HG03135 (cell line): ENCODE data around the gene USH1C.

Experiments used
- ATAC-seq: cut with Tn5 transposase; IDR thresholded peaks from one replicate; pipeline ENCODE4 v1.9.1; 2021; ENCODE audit warnings: mild to moderate bottlenecking, moderate library complexity; ENCODE audit not compliant: unreplicated experiment

Gene USH1C

DNA sequence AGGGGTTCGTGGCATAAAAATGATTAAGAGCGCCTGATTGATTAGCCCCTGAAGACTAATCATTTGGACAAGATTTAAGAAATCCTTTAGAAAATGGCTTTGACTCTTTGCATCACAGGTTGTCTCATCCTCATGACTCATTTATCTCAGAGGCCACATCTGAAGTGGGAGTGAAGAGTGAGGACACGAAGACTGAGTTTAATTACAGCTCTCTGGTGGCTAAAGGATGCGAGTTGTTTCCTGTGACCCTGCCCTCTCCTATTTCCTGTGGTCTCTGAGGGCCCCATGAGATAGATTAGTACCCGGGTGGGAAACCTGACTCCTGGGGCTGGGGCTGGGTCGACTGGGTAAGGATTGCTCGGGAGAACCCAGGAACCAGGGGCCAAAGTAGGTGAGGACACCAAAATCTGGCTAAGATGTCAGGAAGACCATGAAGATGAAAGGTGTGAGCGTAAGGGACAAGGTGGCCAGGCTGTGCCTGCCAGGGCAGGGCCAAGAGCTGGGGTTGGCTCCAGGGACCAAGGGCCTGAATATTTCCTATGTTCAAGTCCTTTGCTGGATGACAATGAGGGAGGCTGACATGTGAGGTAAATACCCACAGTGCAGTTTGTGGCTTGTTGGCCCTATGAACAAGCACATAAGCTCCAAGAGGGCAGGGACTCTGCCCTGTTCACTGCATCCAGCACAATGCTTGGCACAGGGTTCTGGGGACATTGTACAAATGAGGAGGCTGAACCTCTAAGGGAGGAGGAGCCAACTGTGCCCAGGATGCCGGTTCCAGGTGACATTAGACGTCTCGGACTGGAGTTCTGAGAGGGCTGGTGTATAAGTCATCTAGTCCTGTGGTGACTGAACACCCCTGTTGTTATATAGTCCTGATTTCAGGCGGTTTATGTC, 6.5 kb upstream of the USH1C start:
- ATAC-seq, result no peak

DNA sequence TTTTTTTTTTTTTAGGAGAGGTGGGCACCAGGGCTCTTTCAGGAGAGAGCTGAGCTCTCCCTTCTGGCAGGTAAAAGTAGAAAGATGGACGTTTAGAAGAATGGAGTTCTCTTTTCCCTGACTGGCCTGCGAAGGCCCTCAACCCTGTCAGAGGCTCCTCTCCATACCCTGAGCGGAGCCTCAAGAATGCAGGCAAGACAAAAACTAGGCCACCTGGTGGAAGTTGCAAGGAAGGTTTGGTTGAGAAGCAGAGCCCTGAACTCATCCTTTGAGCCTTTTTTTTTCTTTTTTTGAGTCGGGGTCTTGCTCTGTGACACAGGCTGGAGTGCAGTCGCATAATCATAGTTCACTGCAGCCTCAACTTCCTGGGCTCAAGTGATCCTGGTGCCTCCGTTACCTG, 4.2 kb upstream of the USH1C start:
- no peak for ATAC-seq

DNA sequence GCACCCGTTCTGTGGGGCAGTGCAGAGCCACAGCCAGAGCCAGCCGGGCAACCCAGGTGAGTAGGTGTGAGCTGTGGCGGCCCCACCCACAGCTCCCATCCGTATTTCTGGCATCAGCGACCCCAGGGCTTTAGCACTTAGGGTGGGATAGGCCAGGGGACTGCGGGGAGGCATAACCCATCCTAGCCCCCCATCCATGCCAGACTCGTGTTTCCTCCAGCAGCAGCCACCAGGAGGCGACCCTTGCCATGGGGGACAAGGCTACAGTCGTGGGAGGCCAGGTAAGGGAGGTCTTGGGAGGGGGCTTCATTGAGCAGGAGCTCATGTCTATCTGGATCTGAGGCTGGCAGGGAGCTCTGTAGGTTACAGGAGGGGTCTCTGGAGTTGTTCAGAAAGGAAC, 3.7 kb upstream of the USH1C start:
- ATAC-seq, result no peak

DNA sequence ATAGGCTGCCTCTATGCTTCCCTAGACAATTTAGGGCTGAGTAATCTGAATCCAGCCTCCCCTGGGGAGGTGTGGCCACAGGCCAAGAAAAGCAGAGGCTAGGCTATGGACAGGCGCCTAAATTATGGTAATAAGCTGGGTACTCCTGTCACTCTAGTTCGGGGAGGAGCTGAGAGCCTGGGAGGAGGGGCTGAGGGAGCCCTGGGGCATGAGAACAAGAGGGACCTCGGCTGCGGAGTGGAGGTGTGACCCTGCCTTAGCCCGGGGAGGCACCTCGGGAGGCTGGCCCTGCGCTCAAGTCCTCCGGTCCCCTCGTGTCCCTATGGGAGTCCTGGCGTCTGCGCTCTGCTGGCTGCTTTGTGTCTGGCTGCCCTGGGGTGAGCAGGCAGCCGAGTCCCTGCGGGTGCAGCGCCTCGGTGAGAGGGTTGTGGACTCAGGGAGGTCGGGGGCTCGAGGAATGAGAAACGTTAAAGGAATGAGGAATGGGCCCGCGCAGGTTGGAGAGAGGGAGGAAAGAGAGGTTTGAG, 2.9 kb upstream of the USH1C start, which contains the start of gene OTOG:
TSS of gene OTOG (plus strand) at position 209 of the 527 bp plus-strand sequence. CDS start at position 323, 114 bp downstream.
- no peak for ATAC-seq

DNA sequence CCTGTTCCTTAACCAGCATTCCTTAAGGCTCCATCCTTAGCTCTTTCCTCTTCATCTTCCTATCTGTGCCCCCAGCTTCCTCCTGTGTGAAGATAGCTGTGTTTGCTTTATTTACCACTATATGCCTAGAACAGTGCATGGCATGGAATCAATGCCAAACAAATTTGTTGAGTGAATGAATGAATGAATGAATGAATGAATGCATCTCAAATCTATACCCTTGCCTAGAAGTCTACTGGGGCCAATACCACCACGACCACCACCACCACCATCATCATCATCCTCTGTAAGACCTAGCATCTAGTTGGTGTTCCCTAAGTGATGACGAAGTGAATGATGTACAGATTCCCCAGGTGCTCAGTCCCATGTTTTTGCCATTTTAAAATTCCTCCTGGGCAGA, 2.0 kb upstream of the USH1C start:
- ATAC-seq, result no peak

DNA sequence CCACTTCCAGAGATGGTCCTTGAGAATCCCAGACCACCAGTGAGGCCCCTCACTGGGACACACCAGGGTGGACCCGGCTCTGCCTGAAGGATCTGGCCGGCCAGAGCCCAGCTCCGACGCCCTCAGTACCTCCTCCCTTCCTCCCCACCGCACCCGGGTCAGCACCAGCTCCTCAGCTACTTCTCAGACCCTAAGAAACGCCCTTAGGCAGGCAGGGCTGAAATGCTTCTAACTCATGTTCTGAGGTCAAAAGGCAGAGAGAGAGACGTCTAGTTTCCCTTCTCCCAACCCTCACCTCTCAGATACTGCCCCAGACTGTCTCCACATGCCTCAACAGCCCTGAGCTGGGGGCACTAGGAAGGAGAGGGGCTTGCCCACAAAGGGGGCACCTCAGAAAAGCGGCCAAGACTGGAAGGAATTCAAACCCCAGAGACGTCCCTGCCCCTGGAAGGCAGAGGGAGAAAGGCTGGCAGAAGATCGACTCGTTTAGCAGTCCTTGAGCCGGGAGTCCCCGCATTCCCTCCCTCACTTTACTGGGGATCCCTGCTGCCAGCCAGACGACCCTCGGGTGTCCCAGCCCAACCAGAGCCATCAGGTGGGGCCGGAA, 539 bp downstream of the USH1C start:
- no peak for ATAC-seq

DNA sequence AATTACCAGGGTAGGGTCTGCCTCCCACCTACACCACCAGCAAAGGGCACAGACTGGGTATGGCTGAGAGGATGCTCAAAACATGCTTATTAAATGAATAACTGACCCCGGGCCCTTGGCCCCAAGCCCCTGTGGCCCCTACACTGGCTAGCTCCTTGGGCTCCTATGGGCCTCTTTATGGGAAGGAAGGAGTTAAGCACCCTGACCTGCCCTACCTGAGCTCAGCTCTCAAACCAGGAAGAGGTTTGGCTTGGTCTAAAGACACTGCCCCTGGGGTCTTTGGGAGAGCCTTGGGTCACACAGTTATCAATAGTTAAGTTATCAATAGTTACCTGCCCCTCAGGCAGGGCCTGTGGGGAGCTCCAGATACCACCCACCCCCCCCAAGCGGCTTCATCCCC, 1.2 kb downstream of the USH1C start:
- no peak for ATAC-seq

DNA sequence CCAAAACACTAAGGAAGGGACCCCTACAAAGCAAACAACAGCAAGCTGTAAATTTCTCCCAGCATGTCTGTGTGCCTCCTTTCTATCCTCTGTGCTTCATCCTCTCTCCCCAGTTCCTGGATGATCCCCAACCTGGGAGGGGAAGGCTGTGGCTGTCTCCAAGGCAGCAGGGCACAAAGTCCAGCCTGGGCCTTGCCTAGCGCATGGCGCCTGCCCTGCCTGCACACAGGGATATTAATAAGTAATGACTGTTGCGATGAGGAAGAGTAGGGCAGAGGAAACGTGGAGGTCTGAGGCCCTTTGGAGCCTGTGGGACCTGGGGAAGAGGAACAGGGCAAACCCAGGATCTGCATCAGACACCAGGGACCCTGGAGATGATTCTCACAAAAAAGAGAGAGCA, 2.0 kb downstream of the USH1C start:
- no peak for ATAC-seq

DNA sequence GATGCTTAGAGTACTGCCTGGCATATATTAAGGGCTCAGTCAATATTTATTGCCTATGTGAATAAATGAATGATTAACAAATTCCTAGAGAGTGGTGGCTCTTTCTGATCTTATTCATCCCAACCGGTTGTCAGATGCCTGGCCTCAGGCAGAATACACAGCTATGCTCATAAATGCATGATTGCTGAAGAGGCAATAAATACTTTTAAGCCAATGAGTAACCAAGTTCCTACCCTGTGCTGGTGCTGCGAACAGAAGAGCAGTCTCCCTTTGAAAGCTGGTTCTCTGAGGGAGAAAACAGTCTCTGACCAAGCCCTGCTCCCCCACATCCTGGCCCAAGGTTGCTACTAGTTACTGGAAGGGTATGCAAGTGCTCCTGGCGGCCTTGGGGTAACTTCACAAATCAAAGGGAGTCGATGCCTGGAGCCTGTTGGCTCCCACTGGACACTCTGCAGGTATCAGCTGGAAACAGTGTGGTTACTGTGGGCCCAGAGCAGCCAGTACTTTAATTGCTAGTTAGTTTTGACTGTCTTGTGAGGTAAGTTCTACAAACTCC, 2.8 kb downstream of the USH1C start:
- no peak for ATAC-seq

DNA sequence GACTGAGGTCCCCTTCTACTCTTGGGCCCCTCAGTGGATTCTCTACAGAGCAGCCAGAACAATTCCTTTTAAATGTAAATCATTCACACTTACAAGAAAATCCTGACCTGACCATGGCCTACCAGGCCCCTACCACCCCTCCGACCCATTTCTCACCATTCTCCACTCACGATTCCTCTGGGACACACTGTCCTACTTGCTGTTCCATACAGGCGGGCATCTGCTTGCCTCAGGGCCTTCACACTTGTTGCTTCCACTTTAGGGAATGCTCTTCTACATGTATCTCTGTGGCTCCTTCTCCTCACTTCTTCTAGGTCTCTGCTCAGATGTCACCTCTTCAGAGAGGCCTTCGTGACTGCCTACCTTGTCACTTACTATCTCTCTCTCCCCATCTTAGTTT, 3.4 kb downstream of the USH1C start:
- ATAC-seq, result no peak

DNA sequence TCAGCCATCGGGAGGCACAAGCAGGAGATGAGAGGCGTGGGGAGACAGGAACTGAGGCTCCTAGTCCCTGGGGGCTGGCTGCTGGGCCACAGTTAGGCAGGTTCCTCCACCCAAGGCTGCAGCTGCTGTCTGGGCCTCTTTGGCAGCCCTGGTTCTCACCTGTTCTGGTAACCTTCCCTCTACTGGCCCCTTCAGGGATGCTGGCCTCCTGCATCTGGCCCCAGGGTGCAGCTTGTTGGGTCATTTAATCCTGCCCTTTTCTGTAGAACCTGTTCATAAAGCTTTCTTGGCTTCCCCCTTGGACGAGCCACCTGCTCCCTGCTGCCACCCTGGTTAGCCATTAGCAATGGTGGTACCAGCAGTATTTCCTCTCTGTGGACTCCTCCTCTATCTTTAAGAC, 5.5 kb downstream of the USH1C start:
- no peak for ATAC-seq

DNA sequence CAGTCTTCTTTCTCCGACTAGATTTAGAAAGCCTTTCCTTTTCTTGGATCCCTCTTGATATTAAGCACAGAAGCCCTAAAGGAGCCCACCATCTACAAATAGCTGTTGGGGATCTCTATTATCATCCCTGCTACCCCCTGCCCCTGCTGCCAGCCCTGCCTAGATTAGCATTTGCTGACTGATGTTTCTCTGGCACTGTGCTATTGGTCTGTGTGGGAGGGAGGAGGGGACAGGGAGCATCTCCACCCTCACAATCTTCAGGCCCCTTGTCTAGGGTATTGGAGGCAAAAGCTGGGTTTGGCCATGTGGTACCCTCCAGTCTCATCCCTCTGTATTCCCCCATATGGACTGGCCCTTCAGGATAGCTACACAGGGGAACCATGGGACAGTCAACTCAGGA, 6.2 kb downstream of the USH1C start:
- no peak for ATAC-seq

DNA sequence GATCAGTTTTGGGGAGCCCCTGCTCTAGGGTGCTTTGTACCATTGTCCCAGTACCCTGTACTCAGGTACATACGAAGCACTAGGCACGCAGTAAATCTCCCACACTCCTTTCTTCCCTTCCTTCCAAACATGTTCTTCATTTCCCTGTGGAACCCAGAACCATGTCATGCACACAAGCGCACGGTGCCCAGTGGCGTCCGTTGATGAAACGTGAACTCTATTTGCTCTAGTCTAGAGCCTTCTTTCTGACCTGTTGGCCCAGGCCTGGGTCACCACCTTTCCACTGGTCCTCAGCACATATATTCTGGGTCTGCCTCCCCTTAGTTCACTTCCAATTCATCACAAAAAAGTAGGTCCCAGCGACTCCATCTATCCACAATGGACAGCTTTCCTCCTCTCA, 7.0 kb downstream of the USH1C start:
- no peak for ATAC-seq

DNA sequence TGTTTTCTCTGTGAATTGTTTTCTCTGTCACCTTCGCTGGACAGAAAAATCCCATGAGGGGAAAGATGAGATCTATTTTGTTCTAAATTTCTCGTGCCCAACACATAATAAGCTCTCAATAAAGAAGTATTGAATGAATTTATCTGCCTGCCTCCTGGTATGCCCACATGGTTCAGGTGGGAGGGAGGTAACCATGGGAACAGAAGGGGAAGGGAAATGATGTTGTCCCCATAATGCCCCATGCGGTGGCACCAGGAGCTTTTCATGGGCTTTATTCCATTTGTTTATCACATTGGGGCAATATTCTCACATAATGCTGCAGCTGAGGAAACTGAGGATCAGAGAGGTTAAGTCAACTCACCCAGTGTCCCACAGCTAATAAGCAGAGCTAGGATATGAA, 8.7 kb downstream of the USH1C start:
- ATAC-seq, result no peak

DNA sequence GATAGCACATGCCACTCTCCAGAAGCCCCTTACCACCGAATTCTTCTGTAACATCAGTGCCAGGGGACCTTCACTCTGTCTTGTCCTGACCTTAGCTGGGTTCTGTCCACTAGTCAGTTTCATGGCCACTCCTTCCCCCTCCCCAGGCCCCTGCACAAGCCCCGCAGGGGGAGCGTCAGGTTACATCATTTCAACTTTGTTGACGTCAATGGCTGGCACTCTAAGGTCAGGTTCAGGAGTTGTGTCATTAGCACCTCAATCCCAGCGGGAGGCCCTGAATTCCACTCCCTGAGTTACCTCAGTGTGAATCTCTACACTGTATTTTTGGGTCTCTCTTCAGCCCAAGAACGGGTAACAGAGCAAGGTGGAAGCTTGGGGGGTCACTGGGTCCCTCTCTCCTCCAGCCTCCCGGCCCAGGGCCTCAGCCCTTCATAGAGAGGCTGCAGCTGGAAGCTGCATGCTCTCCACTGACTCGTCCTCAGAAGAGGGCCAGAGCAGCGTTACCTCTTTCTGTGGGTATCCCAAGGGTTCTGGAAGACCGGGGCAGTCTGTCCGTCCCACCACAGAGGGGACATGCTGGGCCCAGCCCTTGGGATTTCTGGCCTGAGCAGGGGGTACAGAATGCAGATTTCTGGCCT, 10.3 kb downstream of the USH1C start:
- no peak for ATAC-seq

DNA sequence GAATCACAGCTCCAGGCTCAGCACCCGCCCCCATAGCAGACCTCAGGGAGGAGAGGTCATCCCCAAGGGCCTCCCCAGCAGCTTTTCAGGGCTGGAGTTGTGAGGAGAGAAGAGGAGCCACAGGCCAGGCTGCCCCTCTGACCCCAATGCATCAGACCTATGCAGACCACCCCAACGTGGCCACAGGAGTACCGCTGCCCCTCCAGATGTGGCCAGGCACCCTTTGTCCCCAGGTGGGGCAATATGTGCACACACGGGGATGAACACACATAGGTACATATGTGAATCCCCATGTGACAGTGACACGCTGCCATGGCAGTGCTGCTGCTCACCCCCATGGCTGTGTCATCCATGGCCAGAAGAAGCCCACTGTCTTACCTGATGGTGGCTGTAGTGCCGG, 10.9 kb downstream of the USH1C start:
- ATAC-seq, result no peak

DNA sequence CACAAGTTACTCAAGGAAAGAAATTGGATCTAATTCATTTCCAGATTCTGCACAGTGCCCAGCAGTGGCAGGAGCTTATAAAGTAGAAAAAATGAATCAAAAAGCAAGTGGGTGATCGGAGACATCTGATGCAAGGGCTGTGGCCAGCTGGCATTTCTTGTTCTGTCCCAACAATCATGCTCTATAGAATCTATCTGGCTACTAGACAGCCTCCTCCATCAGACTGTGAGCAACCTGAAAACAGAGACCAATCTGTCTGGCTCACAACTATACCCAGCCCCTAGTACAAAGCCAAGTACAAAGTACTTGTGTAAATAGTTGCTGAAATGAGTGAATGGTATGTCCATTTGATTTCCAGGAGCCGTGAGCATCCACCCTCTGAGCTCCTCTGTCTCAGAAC, 11.4 kb downstream of the USH1C start:
- ATAC-seq, result no peak

DNA sequence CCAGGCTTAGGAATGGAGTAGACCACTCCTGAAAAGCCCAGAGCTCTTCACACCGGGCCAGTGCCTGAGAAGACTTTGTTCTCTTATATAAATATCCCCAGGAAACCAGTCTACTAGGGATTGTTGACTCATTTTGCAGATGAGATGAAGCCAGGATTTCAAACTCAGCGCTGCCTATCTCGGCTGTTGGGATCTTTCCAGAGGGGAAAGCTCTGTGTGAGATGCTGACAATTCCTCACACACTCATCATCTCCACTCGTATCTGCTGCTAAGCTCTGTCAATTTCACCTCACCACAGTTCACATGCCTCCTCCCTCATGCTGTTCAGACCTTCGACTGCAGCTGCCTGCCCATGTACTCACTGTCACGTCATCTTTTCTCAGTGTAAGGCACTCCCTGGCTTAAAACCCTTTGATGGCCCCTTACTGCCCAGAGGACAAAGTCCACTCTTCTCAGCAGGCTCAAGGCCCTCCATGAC, 12.5 kb downstream of the USH1C start:
- no peak for ATAC-seq

DNA sequence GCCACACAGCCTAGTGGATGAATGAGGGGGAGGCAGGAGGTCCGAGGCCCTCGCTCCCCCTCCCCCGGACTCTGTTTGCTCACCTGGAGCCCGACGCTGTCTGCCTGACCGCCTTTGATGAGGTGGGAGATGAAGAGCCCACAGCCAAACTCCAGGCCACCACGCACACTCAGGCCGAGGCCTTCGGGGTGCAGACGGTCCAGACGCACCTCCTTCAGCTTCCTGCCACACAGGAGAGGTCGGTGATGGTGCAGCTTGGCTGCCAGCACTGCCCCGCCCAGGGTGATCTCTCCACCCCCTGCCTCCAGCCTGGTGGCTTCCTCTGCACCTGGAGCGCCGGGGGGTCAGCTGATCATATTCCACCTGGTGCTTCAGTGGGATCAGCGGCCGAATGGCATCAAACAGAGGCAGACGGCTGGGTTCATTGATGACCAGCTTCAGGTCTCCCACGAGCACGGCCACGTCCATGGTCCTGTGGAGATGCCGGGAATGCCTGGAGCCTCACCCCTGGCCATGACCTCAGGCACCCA, 13.1 kb downstream of the USH1C start:
- no peak for ATAC-seq

DNA sequence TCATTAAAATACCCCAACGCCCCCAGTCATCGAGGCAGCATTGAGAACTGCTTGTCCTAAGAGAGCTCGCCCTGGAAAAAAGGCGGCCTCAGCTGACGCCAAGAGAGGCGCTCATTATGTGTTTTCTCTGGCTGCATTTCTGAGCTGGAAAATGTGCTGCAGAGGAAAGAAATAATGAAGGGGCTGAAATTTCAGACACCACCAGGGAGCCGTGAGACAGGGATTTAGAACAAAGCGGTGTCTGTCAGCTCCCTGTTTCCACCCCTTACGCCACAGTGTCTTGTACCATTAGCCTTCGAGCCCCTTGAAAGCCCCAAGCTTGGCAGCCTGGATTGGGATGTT, 14.4 kb downstream of the USH1C start:
- ATAC-seq, result no peak
